ENCODE results near the gene MGAM2.

MGAM2 gene

DNA sequence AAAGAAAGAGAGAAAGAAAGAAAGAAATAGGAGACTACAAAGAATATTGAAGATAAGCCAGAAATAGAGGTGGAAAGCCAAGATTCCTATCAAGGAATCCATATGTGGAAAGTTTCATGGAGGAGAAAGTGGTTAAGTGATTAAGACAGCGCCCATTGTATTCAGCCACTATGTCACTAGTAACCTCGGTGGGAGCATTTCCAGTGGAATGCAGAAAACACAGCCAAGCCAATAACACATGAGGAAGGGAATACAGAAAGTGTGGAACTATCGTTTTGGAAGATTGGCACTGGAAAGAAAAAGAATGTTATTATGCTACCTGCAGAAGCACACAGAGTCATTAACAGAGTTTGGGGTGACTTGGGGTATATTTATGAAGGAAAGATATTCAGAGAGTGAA is 2.7 kb downstream of the MGAM2 start:
- H3K4me1 ChIP-seq (ENCODE audit: control insufficient read depth, insufficient read depth, low read length, poor library complexity, severe bottlenecking), result no peaks in the 10 kb centered on the region
- H3K27me3 ChIP-seq (replicated peaks; ENCODE audit: control insufficient read depth, insufficient read depth, low read length, poor library complexity, severe bottlenecking), result peaks cover 3% of the 10 kb centered on the region
- no peak for DNase-seq
- H3K9me3 ChIP-seq (ENCODE audit: control insufficient read depth, low read length), result no peaks in the 10 kb centered on the region
- H3K4me3 ChIP-seq (ENCODE audit: insufficient read depth, low read depth, low read length, poor library complexity, severe bottlenecking), result no peak overlapping the region
- H3K27ac ChIP-seq (ENCODE audit: insufficient read depth, low read length, poor library complexity, severe bottlenecking), result no peak overlapping the region
- no peaks in the 10 kb centered on the region for H3K36me3 ChIP-seq (ENCODE audit: control insufficient read depth, insufficient read depth, low read length)

DNA sequence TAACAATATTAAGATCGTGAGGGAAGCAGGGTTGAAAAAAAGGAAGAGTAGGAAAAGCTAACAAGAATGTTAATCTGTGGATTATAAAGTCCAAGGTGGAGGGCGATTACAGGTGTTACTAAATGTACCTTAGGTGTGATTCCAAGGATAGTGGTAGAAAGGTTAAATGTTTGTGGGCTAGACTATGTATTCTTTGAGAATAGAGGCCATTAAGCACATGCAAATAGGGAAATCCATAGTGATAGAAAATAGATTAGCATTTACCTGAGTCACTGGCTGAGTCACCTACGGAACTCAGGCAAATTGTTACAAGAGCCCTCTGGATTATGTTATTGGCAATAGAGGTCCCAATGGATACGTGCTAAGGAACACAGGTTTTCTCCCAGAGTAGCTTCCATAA is 9.0 kb downstream of the MGAM2 start:
- Histone ChIP-seq H3K27me3 (replicated peaks; ENCODE audit: control insufficient read depth, insufficient read depth, low read length, poor library complexity, severe bottlenecking) (peaks cover 3% of the 10 kb centered on the region), H3K27ac (ENCODE audit: insufficient read depth, low read length, poor library complexity, severe bottlenecking) (no peak overlapping the region), H3K4me1 (ENCODE audit: control insufficient read depth, insufficient read depth, low read length, poor library complexity, severe bottlenecking) (no peaks in the 10 kb centered on the region), H3K36me3 (ENCODE audit: control insufficient read depth, insufficient read depth, low read length) (no peaks in the 10 kb centered on the region), H3K9me3 (ENCODE audit: control insufficient read depth, low read length) (no peaks in the 10 kb centered on the region), H3K4me3 (ENCODE audit: insufficient read depth, low read depth, low read length, poor library complexity, severe bottlenecking) (no peak overlapping the region)
- DNase-seq, result no peak

DNA sequence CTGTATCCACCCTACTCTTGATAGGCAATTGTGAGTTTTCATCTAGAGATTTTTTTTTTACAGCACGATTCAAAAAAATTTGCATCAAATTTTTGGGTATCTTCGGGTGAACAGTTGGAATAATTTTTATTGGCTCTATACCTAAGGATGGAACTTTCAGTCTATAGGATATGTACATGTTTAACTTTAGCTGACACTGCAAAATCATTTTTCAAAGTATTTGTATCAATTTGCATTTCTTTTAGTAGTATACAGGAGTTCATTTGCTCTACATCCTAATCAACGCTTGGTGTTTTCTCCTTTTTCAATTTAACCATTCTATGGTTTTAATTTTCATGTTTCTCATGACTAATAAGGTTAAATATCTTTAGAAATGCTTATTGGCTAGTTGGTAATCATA is 11.7 kb downstream of the MGAM2 start:
- H3K27me3 ChIP-seq (replicated peaks; ENCODE audit: control insufficient read depth, insufficient read depth, low read length, poor library complexity, severe bottlenecking), result peaks cover 3% of the 10 kb centered on the region
- H3K4me1 ChIP-seq (ENCODE audit: control insufficient read depth, insufficient read depth, low read length, poor library complexity, severe bottlenecking), result no peaks in the 10 kb centered on the region
- no peaks in the 10 kb centered on the region for H3K9me3 ChIP-seq (ENCODE audit: control insufficient read depth, low read length)
- H3K27ac ChIP-seq (ENCODE audit: insufficient read depth, low read length, poor library complexity, severe bottlenecking), result no peak overlapping the region
- no peak overlapping the region for H3K4me3 ChIP-seq (ENCODE audit: insufficient read depth, low read depth, low read length, poor library complexity, severe bottlenecking)
- DNase-seq, result no peak
- no peaks in the 10 kb centered on the region for H3K36me3 ChIP-seq (ENCODE audit: control insufficient read depth, insufficient read depth, low read length)

DNA sequence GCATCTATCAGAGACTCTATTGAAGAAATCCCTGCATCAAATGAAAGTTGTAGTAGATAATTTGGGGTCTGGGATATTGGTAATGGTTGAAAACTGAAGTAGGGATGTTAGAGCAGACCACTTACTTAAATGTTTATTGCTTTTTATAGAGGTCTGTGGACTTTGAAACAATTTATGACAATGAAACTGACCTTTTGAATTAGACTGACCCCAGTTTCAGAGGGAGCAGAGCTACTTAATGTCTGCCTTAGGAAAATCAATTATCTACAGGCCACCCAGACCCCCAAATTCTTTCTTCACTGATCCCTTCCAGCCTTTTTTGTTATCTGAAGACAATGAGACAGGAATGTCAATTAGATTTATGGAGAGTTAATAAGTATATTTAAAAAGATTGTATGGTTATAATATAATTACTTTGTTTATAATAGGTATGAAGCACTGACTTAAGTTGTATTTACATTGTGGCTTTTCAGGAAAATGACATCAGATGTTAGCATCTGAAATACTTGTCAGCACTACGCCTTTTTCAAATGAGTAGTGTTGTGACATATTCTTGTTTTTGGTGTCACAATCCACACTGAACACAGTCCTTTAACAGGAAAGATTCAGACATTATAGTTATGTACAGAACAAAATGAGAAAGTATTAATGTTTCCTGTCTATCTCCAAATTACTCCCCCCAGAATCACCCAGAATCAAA is 13.9 kb downstream of the MGAM2 start:
- no peaks in the 10 kb centered on the region for H3K36me3 ChIP-seq (ENCODE audit: control insufficient read depth, insufficient read depth, low read length)
- H3K9me3 ChIP-seq (ENCODE audit: control insufficient read depth, low read length), result no peaks in the 10 kb centered on the region
- no peaks in the 10 kb centered on the region for H3K4me1 ChIP-seq (ENCODE audit: control insufficient read depth, insufficient read depth, low read length, poor library complexity, severe bottlenecking)
- H3K27me3 ChIP-seq (replicated peaks; ENCODE audit: control insufficient read depth, insufficient read depth, low read length, poor library complexity, severe bottlenecking), result no peaks in the 10 kb centered on the region
- DNase-seq, result no peak
- no peak overlapping the region for H3K27ac ChIP-seq (ENCODE audit: insufficient read depth, low read length, poor library complexity, severe bottlenecking)
- no peak overlapping the region for H3K4me3 ChIP-seq (ENCODE audit: insufficient read depth, low read depth, low read length, poor library complexity, severe bottlenecking)

DNA sequence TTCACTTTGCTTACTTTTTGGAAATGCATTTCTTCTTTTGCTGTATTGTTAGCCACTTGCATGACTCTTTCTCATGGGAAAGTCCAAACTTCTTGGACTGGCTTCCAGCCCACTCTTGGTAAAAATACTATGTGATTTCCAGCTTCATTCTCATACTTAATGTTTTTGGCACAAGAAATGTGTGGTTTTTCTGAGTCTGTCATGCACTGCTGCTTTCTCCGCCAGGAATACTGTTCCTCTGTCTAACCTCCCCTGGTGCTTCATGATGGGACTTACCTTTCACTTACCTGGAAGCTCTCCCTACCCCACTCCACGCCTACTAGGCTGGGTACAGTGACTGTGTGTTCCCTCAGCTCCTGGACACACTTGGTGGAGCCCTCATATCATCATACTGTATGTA is 18.7 kb downstream of the MGAM2 start:
- Histone ChIP-seq H3K36me3 (ENCODE audit: control insufficient read depth, insufficient read depth, low read length) (no peaks in the 10 kb centered on the region), H3K9me3 (ENCODE audit: control insufficient read depth, low read length) (no peaks in the 10 kb centered on the region), H3K4me3 (ENCODE audit: insufficient read depth, low read depth, low read length, poor library complexity, severe bottlenecking) (no peak overlapping the region), H3K27ac (ENCODE audit: insufficient read depth, low read length, poor library complexity, severe bottlenecking) (no peak overlapping the region), H3K27me3 (replicated peaks; ENCODE audit: control insufficient read depth, insufficient read depth, low read length, poor library complexity, severe bottlenecking) (no peaks in the 10 kb centered on the region), H3K4me1 (ENCODE audit: control insufficient read depth, insufficient read depth, low read length, poor library complexity, severe bottlenecking) (no peaks in the 10 kb centered on the region)
- DNase-seq, result no peak

DNA sequence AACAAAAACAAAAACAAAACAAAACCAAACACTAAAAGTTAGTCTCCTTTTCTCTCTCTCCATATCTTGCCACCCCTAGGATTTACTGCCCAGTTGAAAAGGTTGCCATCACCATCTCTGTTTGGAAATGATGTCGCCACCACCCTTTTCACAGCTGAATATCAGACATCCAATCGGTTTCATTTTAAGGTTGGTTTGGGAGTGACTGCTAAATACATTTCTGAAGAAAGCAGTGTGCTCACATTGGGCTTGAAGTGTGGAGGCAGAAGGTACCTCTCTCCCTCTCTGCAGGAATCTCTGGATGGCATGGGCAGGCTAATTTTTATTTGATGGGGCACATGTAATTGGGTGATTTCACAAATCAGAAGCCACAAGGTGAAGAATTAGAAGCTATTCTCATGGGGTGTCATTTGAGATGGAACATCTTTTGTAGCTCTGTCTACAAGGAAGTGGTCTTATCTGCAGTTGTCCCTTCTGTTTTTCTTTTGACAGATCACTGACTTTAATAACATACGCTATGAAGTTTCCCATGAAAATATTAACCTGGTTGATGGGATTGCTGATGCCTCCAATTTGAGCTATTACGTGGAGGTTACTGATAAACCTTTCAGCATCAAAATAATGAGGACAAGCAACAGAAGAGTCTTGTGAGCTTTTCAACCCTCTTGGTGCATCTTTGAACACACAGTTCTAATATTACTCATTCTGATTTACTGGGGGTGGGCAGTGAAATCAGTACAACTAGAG is 20.1 kb downstream of the MGAM2 start:
- no peak overlapping the region for H3K27ac ChIP-seq (ENCODE audit: insufficient read depth, low read length, poor library complexity, severe bottlenecking)
- H3K27me3 ChIP-seq (replicated peaks; ENCODE audit: control insufficient read depth, insufficient read depth, low read length, poor library complexity, severe bottlenecking), result no peaks in the 10 kb centered on the region
- no peak overlapping the region for H3K4me3 ChIP-seq (ENCODE audit: insufficient read depth, low read depth, low read length, poor library complexity, severe bottlenecking)
- no peaks in the 10 kb centered on the region for H3K9me3 ChIP-seq (ENCODE audit: control insufficient read depth, low read length)
- no peak for DNase-seq
- no peaks in the 10 kb centered on the region for H3K4me1 ChIP-seq (ENCODE audit: control insufficient read depth, insufficient read depth, low read length, poor library complexity, severe bottlenecking)
- H3K36me3 ChIP-seq (ENCODE audit: control insufficient read depth, insufficient read depth, low read length), result no peaks in the 10 kb centered on the region

DNA sequence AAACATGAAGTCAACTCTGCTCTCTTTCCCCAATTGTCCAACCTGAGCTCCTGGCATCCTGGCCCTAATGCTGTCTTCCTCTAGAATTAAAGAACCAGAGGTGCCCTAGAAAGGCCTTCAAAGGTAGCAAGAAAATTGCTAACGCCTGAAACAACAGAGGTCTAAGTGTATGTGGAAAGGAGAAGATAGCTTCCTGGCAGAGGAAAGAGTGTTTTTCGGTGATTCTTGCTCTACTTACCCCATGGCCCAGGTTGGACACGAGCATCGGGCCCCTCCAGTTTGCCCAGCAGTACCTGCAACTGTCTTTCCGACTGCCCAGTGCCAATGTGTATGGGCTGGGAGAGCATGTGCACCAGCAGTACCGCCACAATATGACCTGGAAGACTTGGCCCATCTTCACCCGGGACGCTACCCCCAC is 22.2 kb downstream of the MGAM2 start:
- H3K27me3 ChIP-seq (replicated peaks; ENCODE audit: control insufficient read depth, insufficient read depth, low read length, poor library complexity, severe bottlenecking), result no peaks in the 10 kb centered on the region
- no peak for DNase-seq
- no peaks in the 10 kb centered on the region for H3K4me1 ChIP-seq (ENCODE audit: control insufficient read depth, insufficient read depth, low read length, poor library complexity, severe bottlenecking)
- H3K4me3 ChIP-seq (ENCODE audit: insufficient read depth, low read depth, low read length, poor library complexity, severe bottlenecking), result no peak overlapping the region
- H3K9me3 ChIP-seq (ENCODE audit: control insufficient read depth, low read length), result no peaks in the 10 kb centered on the region
- H3K27ac ChIP-seq (ENCODE audit: insufficient read depth, low read length, poor library complexity, severe bottlenecking), result no peak overlapping the region
- H3K36me3 ChIP-seq (ENCODE audit: control insufficient read depth, insufficient read depth, low read length), result no peaks in the 10 kb centered on the region

DNA sequence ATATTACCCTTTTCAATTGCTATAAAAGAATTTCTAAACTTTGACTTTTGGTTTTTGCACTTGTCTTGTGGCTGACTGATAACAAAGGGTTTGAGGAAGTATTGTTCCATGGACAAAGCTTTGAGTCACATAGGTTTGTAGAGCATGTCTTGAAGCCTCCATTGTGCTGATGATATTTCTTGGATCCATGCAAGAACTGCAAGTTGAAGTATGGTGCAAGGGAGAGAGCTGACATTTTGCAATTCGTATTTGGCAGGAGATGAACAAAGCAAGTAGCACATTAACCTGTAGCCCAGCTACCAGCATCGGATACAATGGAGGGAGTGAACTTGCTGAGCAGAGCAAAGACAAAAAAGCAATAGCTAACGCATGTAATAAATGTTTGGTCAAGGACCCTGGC is 23.4 kb downstream of the MGAM2 start:
- Histone ChIP-seq H3K27me3 (replicated peaks; ENCODE audit: control insufficient read depth, insufficient read depth, low read length, poor library complexity, severe bottlenecking) (no peaks in the 10 kb centered on the region), H3K4me1 (ENCODE audit: control insufficient read depth, insufficient read depth, low read length, poor library complexity, severe bottlenecking) (no peaks in the 10 kb centered on the region), H3K27ac (ENCODE audit: insufficient read depth, low read length, poor library complexity, severe bottlenecking) (no peak overlapping the region), H3K9me3 (ENCODE audit: control insufficient read depth, low read length) (no peaks in the 10 kb centered on the region), H3K36me3 (ENCODE audit: control insufficient read depth, insufficient read depth, low read length) (no peaks in the 10 kb centered on the region), H3K4me3 (ENCODE audit: insufficient read depth, low read depth, low read length, poor library complexity, severe bottlenecking) (no peak overlapping the region)
- DNase-seq, result no peak

DNA sequence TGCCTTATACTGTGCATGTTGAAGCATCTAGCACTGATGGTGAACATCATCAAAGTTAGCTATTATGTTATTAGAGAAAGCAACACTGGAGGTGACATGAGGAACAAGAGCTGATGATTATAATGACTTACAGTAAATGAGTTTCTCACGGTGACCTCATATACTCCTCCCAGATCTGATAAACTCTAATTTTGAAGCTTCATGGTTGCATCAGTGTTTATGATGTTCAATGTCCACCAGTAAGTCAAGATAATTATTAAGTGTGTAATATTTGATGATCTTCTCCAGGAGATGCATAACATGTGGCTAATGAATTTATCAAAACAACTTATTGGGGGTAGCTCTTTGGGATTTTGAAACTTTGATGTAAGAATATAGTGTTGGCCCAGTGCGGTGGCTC is 27.5 kb downstream of the MGAM2 start:
- no peak for DNase-seq
- Histone ChIP-seq H3K4me3 (ENCODE audit: insufficient read depth, low read depth, low read length, poor library complexity, severe bottlenecking) (no peak overlapping the region), H3K27me3 (replicated peaks; ENCODE audit: control insufficient read depth, insufficient read depth, low read length, poor library complexity, severe bottlenecking) (no peaks in the 10 kb centered on the region)

DNA sequence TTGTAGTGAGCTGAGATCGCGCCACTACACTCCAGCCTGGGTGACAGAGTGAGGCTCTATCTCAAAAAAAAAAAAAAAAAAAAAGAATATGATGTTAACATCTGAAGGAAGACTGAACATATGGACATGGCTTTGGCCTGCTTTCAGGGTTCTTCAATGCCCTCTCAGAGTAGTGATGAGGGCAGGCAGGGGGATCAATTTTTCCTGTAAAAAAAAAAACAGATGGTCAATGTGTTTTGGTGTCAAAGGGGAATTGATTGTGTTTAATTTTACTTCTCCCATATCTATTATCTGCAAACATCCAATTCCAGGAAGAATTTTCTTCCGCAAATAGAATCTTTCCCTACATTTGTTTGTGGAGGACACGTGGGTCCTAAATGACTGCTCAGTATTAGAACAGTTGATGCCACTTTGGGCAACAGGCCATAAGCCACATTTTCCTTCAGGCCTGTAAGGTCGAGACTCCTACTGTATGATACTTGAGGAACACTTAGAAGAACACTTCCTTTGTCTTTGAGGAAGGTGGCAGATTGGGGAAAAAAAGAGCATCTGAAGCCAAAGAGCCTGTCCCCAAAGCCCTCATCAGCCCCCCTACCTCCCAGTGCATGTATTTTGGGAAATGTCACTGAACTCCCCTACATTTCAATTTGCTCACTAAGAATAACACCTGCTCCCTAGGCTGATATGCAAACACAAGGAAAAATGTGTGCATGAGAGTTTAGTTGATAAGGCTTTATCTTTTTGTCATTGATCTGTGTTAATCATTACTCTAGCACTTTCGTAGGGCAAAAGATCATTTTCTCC is 28.3 kb downstream of the MGAM2 start:
- no peaks in the 10 kb centered on the region for H3K27me3 ChIP-seq (replicated peaks; ENCODE audit: control insufficient read depth, insufficient read depth, low read length, poor library complexity, severe bottlenecking)
- no peaks in the 10 kb centered on the region for H3K4me1 ChIP-seq (ENCODE audit: control insufficient read depth, insufficient read depth, low read length, poor library complexity, severe bottlenecking)
- no peaks in the 10 kb centered on the region for H3K9me3 ChIP-seq (ENCODE audit: control insufficient read depth, low read length)
- H3K4me3 ChIP-seq (ENCODE audit: insufficient read depth, low read depth, low read length, poor library complexity, severe bottlenecking), result no peak overlapping the region
- H3K36me3 ChIP-seq (ENCODE audit: control insufficient read depth, insufficient read depth, low read length), result no peaks in the 10 kb centered on the region
- DNase-seq, result no peak
- H3K27ac ChIP-seq (ENCODE audit: insufficient read depth, low read length, poor library complexity, severe bottlenecking), result no peak overlapping the region

More for the DNA sequence above, 27.5 kb downstream of the MGAM2 start:
- no peaks in the 10 kb centered on the region for H3K36me3 ChIP-seq (ENCODE audit: control insufficient read depth, insufficient read depth, low read length)
- no peaks in the 10 kb centered on the region for H3K9me3 ChIP-seq (ENCODE audit: control insufficient read depth, low read length)
- no peaks in the 10 kb centered on the region for H3K4me1 ChIP-seq (ENCODE audit: control insufficient read depth, insufficient read depth, low read length, poor library complexity, severe bottlenecking)
- H3K27ac ChIP-seq (ENCODE audit: insufficient read depth, low read length, poor library complexity, severe bottlenecking), result no peak overlapping the region
